Epithelial cell of esophagus (primary cell): Measurements from ENCODE around the gene CARD11.

Source experiments
- DNase-seq: peaks from one replicate; pipeline ENCODE4 v3.0.0; 2010; ENCODE audit warnings: low read depth
- H3K4me3 ChIP-seq: 2 replicates; pipeline ENCODE4 v1.5.1; 2011; ENCODE audit warnings: mild to moderate bottlenecking, low read length, control low read depth
- TF ChIP-seq, protein P1 (sequence below): IDR thresholded peaks from 2 replicates; pipeline ENCODE4 v1.5.1; 2011; ENCODE audit warnings: low read depth, mild to moderate bottlenecking, low read length, control low read depth, inconsistent platforms; ENCODE audit not compliant: insufficient read depth; ENCODE audit errors: missing control alignments

The CARD11 gene

DNA sequence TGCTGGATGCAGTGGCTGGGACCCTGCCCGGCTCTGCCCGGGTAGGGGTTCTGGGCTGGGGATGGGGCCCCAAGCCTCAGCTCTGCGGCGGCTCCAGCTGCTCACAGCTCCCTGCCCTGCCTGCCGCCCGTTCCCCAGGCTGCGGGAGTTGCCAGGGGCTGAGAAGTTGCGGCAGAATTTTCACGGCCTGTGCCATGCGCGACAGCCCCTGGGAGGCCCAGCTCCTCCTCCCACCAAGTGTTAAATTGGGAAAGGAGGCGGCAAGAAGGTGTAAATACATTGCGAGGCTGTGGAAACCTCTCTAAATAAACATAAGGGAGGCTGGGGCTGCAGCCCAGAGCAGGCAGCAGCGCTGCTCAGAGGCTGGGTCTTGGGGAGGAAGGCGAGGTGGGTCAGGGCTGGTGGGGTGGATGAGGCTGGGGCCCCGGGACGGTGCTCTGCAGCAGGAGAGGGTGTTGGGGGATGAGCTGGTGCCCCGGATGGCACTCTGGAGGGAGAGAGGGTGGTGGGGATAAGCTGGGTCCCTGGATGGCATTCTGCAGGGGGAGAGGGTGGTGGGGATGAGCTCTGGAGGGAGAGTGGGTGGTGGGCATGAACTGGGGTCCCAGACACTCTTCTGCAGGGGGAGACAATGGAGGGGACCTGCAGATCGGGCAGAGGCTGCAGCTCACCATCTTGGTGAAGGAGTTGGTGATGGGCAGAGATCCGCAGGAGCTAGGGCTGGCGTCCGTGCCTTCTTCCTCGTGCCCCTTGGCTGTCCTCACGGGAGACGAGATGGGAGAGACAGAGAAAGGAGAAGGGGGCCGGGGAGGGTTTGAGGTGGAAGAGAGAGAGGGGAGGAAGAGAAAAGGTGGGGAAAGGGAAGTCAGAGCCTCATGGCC lies 114.1 kb downstream of the CARD11 start:
- DNase-seq, result no peak
- H3K4me3 ChIP-seq, result no peak overlapping the region
- TF ChIP-seq, protein P1, sequence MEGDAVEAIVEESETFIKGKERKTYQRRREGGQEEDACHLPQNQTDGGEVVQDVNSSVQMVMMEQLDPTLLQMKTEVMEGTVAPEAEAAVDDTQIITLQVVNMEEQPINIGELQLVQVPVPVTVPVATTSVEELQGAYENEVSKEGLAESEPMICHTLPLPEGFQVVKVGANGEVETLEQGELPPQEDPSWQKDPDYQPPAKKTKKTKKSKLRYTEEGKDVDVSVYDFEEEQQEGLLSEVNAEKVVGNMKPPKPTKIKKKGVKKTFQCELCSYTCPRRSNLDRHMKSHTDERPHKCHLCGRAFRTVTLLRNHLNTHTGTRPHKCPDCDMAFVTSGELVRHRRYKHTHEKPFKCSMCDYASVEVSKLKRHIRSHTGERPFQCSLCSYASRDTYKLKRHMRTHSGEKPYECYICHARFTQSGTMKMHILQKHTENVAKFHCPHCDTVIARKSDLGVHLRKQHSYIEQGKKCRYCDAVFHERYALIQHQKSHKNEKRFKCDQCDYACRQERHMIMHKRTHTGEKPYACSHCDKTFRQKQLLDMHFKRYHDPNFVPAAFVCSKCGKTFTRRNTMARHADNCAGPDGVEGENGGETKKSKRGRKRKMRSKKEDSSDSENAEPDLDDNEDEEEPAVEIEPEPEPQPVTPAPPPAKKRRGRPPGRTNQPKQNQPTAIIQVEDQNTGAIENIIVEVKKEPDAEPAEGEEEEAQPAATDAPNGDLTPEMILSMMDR, result no peak

DNA sequence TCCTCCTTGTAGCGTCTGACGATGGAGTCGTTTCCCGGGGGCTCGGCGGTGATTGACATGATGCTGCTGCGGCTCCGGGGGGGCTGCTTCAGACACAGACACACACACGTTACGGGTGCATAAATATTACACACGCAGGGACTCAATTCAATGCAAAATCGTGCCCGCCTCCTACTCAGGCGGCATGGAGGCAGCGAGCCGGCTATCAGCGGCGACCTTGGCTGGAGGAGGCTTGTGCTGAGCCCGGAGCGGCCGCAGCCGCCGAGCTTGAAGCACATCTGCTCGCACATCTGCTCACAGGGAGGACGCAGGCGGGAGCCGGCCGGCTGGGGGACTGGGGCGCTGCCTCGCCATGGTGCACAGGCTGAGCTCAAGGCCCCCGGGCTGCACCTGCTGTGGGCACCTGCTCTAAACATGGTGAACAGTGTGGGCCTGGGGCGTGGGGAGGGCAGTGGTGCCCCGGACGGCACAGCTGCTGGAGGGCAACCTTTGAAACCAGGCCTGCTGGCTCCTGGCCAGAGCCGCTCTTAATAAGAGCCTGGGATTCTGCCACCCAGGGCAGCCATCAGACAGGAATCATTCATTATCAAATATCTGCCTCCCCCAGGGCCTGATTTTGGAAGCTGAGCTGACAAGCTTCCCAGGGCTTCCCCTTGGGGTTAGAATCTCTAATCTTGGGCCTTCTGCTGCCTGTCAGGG lies 114.9 kb downstream of the CARD11 start:
- no peak overlapping the region for H3K4me3 ChIP-seq
- TF ChIP-seq, protein P1, result no peak
- DNase-seq, result no peak

DNA sequence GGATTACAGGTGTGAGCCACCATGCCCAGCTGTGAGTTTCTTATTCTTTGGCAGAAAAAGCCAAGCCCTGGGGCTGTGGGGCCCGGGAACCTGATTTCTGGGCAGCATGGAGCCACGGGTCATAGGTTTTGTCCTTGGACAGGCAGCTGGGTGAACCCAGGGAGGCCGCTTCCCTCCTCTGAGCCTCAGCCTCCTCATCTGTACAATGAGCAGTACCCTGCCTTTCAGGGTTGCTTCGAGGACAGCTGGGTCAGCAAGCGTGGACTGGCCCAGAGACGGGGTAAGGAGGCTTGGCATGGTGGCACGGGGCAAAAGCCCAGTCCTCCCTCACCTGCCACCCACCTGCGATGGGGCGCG lies 115.4 kb downstream of the CARD11 start:
- DNase-seq, result no peak
- TF ChIP-seq, protein P1, result no peak
- no peak overlapping the region for H3K4me3 ChIP-seq

DNA sequence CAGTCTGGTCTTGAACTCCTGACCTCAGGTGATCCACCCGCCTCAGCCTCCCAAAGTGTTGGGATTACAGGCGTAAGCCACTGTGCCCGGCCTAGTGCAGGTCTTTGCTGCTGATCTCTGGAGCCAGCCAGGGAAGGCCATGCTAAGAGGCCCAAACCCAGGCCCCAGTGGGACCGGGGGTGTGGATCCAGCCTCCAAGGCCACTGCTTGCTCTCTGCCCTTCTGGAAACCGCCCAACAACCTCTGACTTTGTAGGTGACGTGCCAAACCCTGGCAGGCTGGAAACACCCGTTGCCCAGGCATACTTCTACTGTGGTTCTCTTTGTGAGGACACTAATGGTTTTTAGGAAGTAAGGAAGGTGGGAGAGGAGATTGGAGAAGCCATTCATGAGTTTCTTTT lies 116.1 kb downstream of the CARD11 start:
- TF ChIP-seq, protein P1, result no peak
- no peak overlapping the region for H3K4me3 ChIP-seq
- DNase-seq, result no peak

DNA sequence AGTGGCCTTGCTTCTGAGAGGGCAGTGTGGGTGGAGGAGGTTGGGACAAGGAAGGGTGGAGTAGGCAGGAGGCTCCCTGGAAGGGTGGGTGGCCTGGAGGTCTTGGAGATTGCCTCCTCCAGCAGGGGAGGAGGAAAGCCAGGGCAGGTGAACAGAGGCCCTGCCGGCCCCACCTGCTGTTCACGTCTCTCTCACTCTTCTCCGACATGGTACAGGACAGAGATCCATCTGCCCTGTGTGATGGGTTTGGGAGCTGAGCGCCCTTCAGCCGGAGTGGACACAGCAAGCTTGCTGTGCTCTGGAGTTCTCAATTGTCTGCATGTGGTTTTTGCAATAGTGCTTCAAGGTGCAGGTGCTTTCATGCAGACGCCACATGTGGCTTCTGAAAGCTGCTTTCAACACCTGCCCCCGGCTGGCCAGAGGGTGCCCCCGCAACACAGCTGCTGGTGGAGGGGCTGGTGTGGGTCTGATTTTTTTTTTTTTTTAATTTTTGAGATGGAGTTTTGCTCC lies 116.7 kb downstream of the CARD11 start:
- DNase-seq, result no peak
- H3K4me3 ChIP-seq, result no peak overlapping the region
- TF ChIP-seq, protein P1, result no peak

DNA sequence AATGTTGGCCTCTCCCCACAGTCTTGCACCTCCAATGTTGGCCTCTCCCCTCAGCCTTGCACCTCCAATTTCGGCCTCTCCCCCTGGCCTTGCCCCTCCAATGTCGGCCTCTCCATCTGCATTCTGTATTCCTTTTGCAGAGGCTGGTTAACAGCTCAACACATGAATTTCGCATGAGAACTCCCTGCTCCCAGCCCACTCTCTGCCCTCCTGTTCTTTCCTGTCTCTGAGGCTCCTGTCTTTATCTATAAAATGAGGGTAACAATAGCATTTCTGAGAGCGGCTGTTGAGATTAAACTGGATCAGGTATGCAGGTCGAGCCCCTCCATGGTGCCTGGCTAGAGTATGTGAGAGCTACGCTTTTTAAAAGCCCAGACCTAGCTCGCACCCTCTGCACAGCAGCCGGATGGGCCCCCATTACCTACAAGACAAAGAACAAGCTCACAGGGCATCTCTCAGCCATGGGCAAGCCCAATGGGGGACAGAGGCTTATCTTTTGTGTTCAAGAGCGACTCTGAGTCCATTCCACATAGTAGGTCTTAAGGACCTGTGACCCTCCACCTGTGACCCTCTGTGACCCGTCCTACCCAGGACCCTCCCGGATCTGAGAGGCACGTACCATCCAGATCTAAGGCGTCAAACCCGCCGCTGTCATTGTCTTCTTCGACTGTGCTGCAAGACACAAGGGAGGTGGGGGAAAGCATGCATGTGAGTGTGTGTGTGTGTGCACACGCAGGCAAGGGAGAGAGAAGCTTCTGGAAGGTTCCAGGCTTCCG lies 117.4 kb downstream of the CARD11 start:
- DNase-seq, result no peak
- TF ChIP-seq, protein P1, result no peak
- no peak overlapping the region for H3K4me3 ChIP-seq
